RWPE2 (cell line): ENCODE data around the gene RPS21.

Experiments used
- ATAC-seq: fragments of 200-7000 bp; cut with Tn5 transposase; 3 replicates; pipeline ENCODE4 v1.9.1; 2021; ENCODE audit warnings: low read depth
- DNase-seq: peaks from one replicate; pipeline ENCODE4 v3.0.0-alpha.2; 2020; ENCODE audit warnings: low spot score
- H3K27ac ChIP-seq: fragments of 450-650 bp; 2 replicates; pipeline ENCODE4 v1.5.1; 2017; ENCODE audit warnings: mild to moderate bottlenecking; ENCODE audit not compliant: poor library complexity, severe bottlenecking
- H3K27me3 ChIP-seq: fragments of 250-450 bp; sonication (Bioruptor Pico); 2 replicates; pipeline ENCODE4 v1.5.1; 2021; ENCODE audit warnings: mild to moderate bottlenecking, moderate library complexity; ENCODE audit not compliant: insufficient read depth, poor library complexity, severe bottlenecking
- H3K36me3 ChIP-seq: fragments of 250-450 bp; sonication (Bioruptor Pico); 2 replicates; pipeline ENCODE4 v1.5.1; 2020; ENCODE audit warnings: low read depth, mild to moderate bottlenecking, moderate library complexity
- H3K4me1 ChIP-seq: fragments of 250-450 bp; sonication (Bioruptor Pico); 2 replicates; pipeline ENCODE4 v1.5.1; 2021; ENCODE audit warnings: mild to moderate bottlenecking, moderate library complexity; ENCODE audit not compliant: insufficient read depth, poor library complexity, severe bottlenecking
- H3K4me3 ChIP-seq: fragments of 250-450 bp; sonication (Bioruptor Pico); 2 replicates; pipeline ENCODE4 v1.5.1; 2021; ENCODE audit warnings: mild to moderate bottlenecking, moderate library complexity; ENCODE audit not compliant: severe bottlenecking
- H3K9me3 ChIP-seq: fragments of 250-450 bp; sonication (Bioruptor Pico); 2 replicates; pipeline ENCODE4 v1.5.1; 2021; ENCODE audit warnings: mild to moderate bottlenecking, moderate library complexity; ENCODE audit not compliant: severe bottlenecking
- CTCF ChIP-seq: fragments of 450-650 bp; IDR thresholded peaks from one replicate; pipeline ENCODE4 v1.5.1; 2017; ENCODE audit warnings: mild to moderate bottlenecking, moderate library complexity; ENCODE audit not compliant: poor library complexity, severe bottlenecking

Gene RPS21

GRCh38 chr20:62396367-62397239, 9.7 kb downstream of the RPS21 start:
- no peak for TF ChIP-seq CTCF
- ATAC-seq (no peak), DNase-seq (peak; percentile 85)
- Histone ChIP-seq H3K4me1 (no peaks in the 10 kb centered on the region), H3K27me3 (no peaks in the 10 kb centered on the region), H3K27ac (no peak overlapping the region), H3K4me3 (no peak overlapping the region), H3K9me3 (no peaks in the 10 kb centered on the region), H3K36me3 (0 out of 2 replicates have a peak, but pooled peaks cover 4% of the 10 kb centered on the region)

DNA sequence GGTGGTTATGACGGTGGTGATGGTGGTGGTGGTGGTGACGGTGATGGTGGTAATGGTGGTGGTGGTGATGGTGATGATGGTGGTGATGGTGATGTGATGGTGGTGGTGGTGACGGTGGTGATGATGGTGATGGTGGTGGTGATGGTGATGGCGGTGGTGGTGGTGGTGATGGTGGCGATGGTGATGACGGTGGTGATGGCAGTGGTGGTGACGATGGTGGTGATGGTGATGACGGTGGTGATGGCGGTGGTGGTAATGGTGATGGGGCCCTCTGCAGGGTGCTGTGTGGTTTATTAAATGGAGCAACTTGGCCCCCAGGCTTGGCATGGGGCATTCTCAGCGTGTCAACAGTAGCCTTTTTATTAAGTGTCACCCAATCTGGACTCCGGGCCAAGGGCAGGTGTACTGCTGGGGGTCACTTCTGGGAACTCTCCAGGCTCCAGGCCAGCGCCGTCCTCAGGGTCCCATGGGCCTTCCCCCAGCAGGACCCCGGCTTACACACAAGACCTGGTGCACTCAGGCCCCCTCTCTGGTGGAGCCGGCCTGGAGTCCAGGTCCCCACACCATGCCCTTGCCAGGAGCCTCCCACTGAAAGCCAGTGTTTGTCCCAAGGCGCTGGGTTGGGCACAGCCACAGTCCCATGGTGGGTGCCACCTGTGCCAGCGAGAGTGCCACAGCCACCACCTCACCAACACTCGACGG, 11.4 kb downstream of the RPS21 start:
- Histone ChIP-seq H3K36me3 (0 out of 2 replicates have a peak, but pooled peaks cover 4% of the 10 kb centered on the region), H3K27ac (no peak overlapping the region), H3K4me1 (no peaks in the 10 kb centered on the region), H3K9me3 (no peaks in the 10 kb centered on the region), H3K27me3 (no peaks in the 10 kb centered on the region), H3K4me3 (no peak overlapping the region)
- no peak for TF ChIP-seq CTCF
- no peak for ATAC-seq
- DNase-seq: peak; percentile 85

DNA sequence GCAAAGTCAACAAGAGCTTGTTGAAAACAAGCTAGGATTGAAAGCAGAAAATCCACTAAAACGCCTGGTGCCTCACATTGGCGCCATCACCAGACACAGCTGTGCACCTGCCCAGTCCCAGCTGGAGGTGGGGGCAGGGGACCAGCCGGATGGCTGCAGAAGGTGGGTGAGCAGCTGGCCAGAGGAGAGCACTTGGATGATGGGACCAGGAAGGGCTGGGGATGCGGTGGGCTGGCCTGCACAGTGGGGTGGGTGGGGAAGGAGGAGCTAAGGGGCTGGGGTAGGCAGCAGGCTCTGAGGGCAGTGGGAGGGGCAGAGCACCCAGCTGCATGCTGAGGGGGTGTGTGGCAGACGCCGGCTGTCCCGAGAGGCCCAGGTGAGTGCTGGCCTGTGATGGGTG, 13.1 kb downstream of the RPS21 start:
- Histone ChIP-seq H3K36me3 (no peaks in the 10 kb centered on the region), H3K27me3 (no peaks in the 10 kb centered on the region), H3K4me1 (no peaks in the 10 kb centered on the region), H3K9me3 (no peaks in the 10 kb centered on the region), H3K4me3 (no peak overlapping the region), H3K27ac (no peak overlapping the region)
- ATAC-seq: no peak; the same call in 2 of the 3 replicates
- DNase-seq: peak; percentile 83
- TF ChIP-seq CTCF: no peak

DNA sequence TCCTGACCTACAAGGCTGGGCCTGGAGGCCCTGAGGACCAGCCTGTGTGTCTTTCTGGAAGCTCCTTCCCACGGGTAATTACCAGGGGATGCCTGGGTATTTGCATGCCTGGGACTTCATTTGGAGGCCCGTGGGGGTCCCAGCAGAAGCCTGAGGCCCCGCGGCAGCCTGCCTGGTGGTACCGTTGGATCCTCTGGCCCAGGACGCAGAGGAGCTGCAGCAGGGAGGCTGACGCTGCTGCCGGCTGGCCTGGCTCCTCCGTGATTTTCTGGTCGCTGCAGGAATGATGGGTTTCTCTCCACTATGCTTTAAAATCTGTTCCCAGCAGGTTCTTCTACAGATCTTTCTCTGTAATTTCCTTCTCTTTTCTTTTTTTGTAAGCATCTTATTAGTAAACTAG, 13.6 kb downstream of the RPS21 start:
- Histone ChIP-seq H3K36me3 (no peaks in the 10 kb centered on the region), H3K27me3 (no peaks in the 10 kb centered on the region), H3K9me3 (no peaks in the 10 kb centered on the region), H3K4me1 (no peaks in the 10 kb centered on the region), H3K27ac (no peak overlapping the region), H3K4me3 (no peak overlapping the region)
- DNase-seq (no peak), ATAC-seq (no peak)
- no peak for TF ChIP-seq CTCF
